ENCODE results near the gene CBS.
A peak's percentile ranks its signal among the peaks of the same experiment; 100 is the strongest.
"Not testable (repeated sequence)": the region's sequence is repeated elsewhere in the genome, so short reads cannot be mapped to it uniquely, and the experiment has no call there.

CBS gene

DNA sequence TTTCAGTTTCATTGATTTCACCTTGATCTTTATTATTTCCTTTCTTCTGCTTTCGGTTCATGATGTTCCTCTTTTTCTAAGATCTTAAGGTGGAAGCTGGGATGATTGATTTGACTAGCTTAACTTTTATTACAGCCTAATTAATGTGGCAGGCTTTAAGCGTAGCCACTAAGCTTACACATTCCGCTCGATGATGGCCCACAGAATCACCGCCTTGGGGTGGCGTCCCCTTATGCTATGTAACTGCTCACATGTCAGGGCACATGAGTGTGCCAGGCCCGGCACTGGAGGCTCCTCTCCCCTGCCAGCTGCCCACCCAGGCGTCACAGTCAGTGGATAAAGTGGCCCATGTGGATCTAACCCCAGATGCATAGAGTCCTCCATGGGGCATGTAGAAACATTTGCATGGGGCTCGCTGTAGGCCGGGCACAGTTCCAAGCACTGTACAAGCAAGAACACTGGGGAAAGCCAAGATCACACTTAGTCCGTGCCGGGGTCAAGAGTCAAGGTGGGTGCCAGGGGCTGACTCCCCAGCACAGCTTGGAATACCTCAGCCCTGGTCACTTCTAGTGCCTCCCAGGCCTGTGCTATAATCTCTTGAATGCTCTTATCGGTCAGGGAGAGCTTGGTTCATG, 59.6 kb downstream of the CBS start:
- DNase-seq (ENCODE audit: low spot score) = no peak
- H3K4me3 ChIP-seq (ENCODE audit: low read length in 2 of 2) = no peak overlapping the region
- peaks cover 14 to 72% of the 10 kb centered on the region in 2 donors for H3K36me3 ChIP-seq (replicated peaks in 1 of 2; ENCODE audit: control insufficient read depth in 2 of 2, insufficient read depth in 2 of 2, low read length in 2 of 2)

DNA sequence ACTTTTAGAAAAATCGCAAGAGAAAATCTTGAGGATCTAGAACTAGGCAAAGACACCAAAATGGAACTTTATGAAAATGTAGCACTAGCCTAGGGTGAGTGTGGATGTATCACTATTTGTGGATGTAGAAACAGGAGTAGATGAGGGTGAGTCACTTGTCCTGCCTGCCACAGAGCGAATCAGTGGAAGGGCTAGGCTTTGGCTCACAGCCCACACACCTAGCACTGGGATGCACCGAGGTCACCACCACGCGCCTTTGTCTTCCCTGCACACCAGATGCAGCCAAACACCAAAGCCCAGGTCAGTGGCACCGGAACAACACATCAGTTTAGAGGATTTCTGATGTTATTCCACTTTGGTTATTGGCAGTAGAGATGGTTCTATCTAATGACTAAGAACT, 63.0 kb downstream of the CBS start:
- no peak overlapping the region for H3K18ac ChIP-seq (ENCODE audit: low read length)
- no peak overlapping the region for H2BK120ac ChIP-seq (ENCODE audit: low read depth, low read length)
- H4K91ac ChIP-seq (ENCODE audit: low read depth, low read length, poor library complexity) = no peak overlapping the region
- no peak overlapping the region for H3K4ac ChIP-seq (ENCODE audit: low read length)
- DNase-seq (ENCODE audit: low spot score) = no peak
- H3K9ac ChIP-seq (ENCODE audit: low read depth, low read length, poor library complexity) = no peak overlapping the region
- no peak overlapping the region for H2BK5ac ChIP-seq (ENCODE audit: low read length)
- peaks cover 0 to 4% of the 10 kb centered on the region in 2 donors for H3K4me1 ChIP-seq (ENCODE audit: control insufficient read depth in 2 of 2, insufficient read depth in 1 of 2, low read depth in 1 of 2, low read length in 2 of 2)
- no peak overlapping the region for H3K23ac ChIP-seq (ENCODE audit: low read depth, low read length, poor library complexity)
- no peaks in the 10 kb centered on the region for H3K9me3 ChIP-seq (replicated peaks in 1 of 2; ENCODE audit: control insufficient read depth in 2 of 2, insufficient read depth in 1 of 2, low read depth in 1 of 2, low read length in 2 of 2)
- no peak overlapping the region for H2BK12ac ChIP-seq (ENCODE audit: low read length)
- no peak overlapping the region for H3K4me2 ChIP-seq (ENCODE audit: insufficient read depth, low read length, poor library complexity, severe bottlenecking)
- H3K27ac ChIP-seq (replicated peaks; ENCODE audit: low read length) = no peak overlapping the region
- no CpG with 5 or more reads among the region's 6 CpGs for WGBS, 2 donors (ENCODE audit: extremely low coverage in 2 of 2, insufficient read length in 2 of 2, insufficient replicate concordance in 1 of 2)
- no peak overlapping the region for H2AFZ ChIP-seq (ENCODE audit: low read length)
- H3K36me3 ChIP-seq (replicated peaks in 1 of 2; ENCODE audit: control insufficient read depth in 2 of 2, insufficient read depth in 2 of 2, low read length in 2 of 2) = peaks cover 13 to 73% of the 10 kb centered on the region in 2 donors
- H3K79me1 ChIP-seq (ENCODE audit: low read depth, low read length) = peaks cover 3% of the 10 kb centered on the region
- H2BK15ac ChIP-seq (ENCODE audit: low read length) = no peak overlapping the region
- no peak overlapping the region for H4K8ac ChIP-seq (ENCODE audit: low read depth, low read length)
- H3K14ac ChIP-seq (ENCODE audit: low read length) = no peak overlapping the region
- H3K27me3 ChIP-seq (ENCODE audit: control insufficient read depth in 3 of 3, insufficient read depth in 3 of 3, low read depth in 1 of 3, low read length in 3 of 3) = no peaks in the 10 kb centered on the region
- H3K4me3 ChIP-seq (ENCODE audit: low read length in 2 of 2) = no peak overlapping the region
- no peak overlapping the region for H2AK5ac ChIP-seq (ENCODE audit: low read depth, low read length)

More for the DNA sequence above, 59.6 kb downstream of the CBS start:
- Histone ChIP-seq H3K4me1 (ENCODE audit: control insufficient read depth in 2 of 2, insufficient read depth in 1 of 2, low read depth in 1 of 2, low read length in 2 of 2) (peaks cover 0 to 4% of the 10 kb centered on the region in 2 donors), H4K8ac (ENCODE audit: low read depth, low read length) (no peak overlapping the region), H3K23ac (ENCODE audit: low read depth, low read length, poor library complexity) (no peak overlapping the region), H3K14ac (ENCODE audit: low read length) (no peak overlapping the region), H2BK5ac (ENCODE audit: low read length) (no peak overlapping the region), H3K18ac (ENCODE audit: low read length) (no peak overlapping the region), H3K9me3 (replicated peaks in 1 of 2; ENCODE audit: control insufficient read depth in 2 of 2, insufficient read depth in 1 of 2, low read depth in 1 of 2, low read length in 2 of 2) (no peaks in the 10 kb centered on the region), H2BK12ac (ENCODE audit: low read length) (no peak overlapping the region), H3K27ac (replicated peaks; ENCODE audit: low read length) (no peak overlapping the region), H2AK5ac (ENCODE audit: low read depth, low read length) (no peak overlapping the region), H3K79me1 (ENCODE audit: low read depth, low read length) (peaks cover 3% of the 10 kb centered on the region), H2BK15ac (ENCODE audit: low read length) (no peak overlapping the region), H3K9ac (ENCODE audit: low read depth, low read length, poor library complexity) (no peak overlapping the region), H3K4me2 (ENCODE audit: insufficient read depth, low read length, poor library complexity, severe bottlenecking) (no peak overlapping the region), H3K27me3 (ENCODE audit: control insufficient read depth in 3 of 3, insufficient read depth in 3 of 3, low read depth in 1 of 3, low read length in 3 of 3) (no peaks in the 10 kb centered on the region), H2BK120ac (ENCODE audit: low read depth, low read length) (no peak overlapping the region), H4K91ac (ENCODE audit: low read depth, low read length, poor library complexity) (peak overlapping the region; percentile 30), H2AFZ (ENCODE audit: low read length) (no peak overlapping the region), H3K4ac (ENCODE audit: low read length) (no peak overlapping the region)
- WGBS, 2 donors (ENCODE audit: extremely low coverage in 2 of 2, insufficient read length in 2 of 2, insufficient replicate concordance in 1 of 2) = no CpG with 5 or more reads among the region's 13 CpGs

DNA sequence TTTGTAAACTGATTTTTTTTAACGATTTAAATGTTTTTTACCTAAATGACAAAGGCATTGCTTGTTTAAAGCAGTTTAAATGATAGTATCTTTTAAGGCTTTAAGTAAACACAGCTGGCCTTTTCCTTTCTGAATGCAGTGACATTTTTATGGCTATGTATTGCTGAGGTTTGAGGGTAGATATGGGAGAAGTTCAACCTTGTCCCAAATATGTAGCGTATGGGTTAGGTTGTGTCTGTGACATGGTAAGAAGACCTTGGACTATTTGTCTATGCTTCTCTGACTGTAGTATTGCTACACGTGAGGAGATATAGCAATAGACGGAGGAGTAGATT, 68.8 kb downstream of the CBS start:
- H3K79me1 ChIP-seq (ENCODE audit: low read depth, low read length) = peaks cover 3% of the 10 kb centered on the region
- H3K14ac ChIP-seq (ENCODE audit: low read length) = no peak overlapping the region
- H3K9me3 ChIP-seq (replicated peaks in 1 of 2; ENCODE audit: control insufficient read depth in 2 of 2, insufficient read depth in 1 of 2, low read depth in 1 of 2, low read length in 2 of 2) = peaks cover 2 to 5% of the 10 kb centered on the region in 2 donors
- no peak overlapping the region for H2BK12ac ChIP-seq (ENCODE audit: low read length)
- peaks cover 0 to 3% of the 10 kb centered on the region in 2 donors for H3K4me1 ChIP-seq (ENCODE audit: control insufficient read depth in 2 of 2, insufficient read depth in 1 of 2, low read depth in 1 of 2, low read length in 2 of 2)
- no peak for DNase-seq (ENCODE audit: low spot score)
- WGBS, 2 donors (ENCODE audit: extremely low coverage in 2 of 2, insufficient read length in 2 of 2, insufficient replicate concordance in 1 of 2) = no CpG with 5 or more reads among the region's 4 CpGs
- H4K91ac ChIP-seq (ENCODE audit: low read depth, low read length, poor library complexity) = no peak overlapping the region
- H3K23ac ChIP-seq (ENCODE audit: low read depth, low read length, poor library complexity) = no peak overlapping the region
- H4K8ac ChIP-seq (ENCODE audit: low read depth, low read length) = no peak overlapping the region
- no peak overlapping the region for H3K18ac ChIP-seq (ENCODE audit: low read length)
- H2BK120ac ChIP-seq (ENCODE audit: low read depth, low read length) = no peak overlapping the region
- no peak overlapping the region for H3K27ac ChIP-seq (replicated peaks; ENCODE audit: low read length)
- no peaks in the 10 kb centered on the region for H3K27me3 ChIP-seq (ENCODE audit: control insufficient read depth in 3 of 3, insufficient read depth in 3 of 3, low read depth in 1 of 3, low read length in 3 of 3)
- H2BK5ac ChIP-seq (ENCODE audit: low read length) = no peak overlapping the region
- H3K4me3 ChIP-seq (ENCODE audit: low read length in 2 of 2) = no peak overlapping the region
- H3K36me3 ChIP-seq (replicated peaks in 1 of 2; ENCODE audit: control insufficient read depth in 2 of 2, insufficient read depth in 2 of 2, low read length in 2 of 2) = peaks cover 9 to 59% of the 10 kb centered on the region in 2 donors
- no peak overlapping the region for H2BK15ac ChIP-seq (ENCODE audit: low read length)
- no peak overlapping the region for H3K4ac ChIP-seq (ENCODE audit: low read length)
- H3K4me2 ChIP-seq (ENCODE audit: insufficient read depth, low read length, poor library complexity, severe bottlenecking) = no peak overlapping the region
- no peak overlapping the region for H2AFZ ChIP-seq (ENCODE audit: low read length)
- no peak overlapping the region for H3K9ac ChIP-seq (ENCODE audit: low read depth, low read length, poor library complexity)
- H2AK5ac ChIP-seq (ENCODE audit: low read depth, low read length) = no peak overlapping the region

DNA sequence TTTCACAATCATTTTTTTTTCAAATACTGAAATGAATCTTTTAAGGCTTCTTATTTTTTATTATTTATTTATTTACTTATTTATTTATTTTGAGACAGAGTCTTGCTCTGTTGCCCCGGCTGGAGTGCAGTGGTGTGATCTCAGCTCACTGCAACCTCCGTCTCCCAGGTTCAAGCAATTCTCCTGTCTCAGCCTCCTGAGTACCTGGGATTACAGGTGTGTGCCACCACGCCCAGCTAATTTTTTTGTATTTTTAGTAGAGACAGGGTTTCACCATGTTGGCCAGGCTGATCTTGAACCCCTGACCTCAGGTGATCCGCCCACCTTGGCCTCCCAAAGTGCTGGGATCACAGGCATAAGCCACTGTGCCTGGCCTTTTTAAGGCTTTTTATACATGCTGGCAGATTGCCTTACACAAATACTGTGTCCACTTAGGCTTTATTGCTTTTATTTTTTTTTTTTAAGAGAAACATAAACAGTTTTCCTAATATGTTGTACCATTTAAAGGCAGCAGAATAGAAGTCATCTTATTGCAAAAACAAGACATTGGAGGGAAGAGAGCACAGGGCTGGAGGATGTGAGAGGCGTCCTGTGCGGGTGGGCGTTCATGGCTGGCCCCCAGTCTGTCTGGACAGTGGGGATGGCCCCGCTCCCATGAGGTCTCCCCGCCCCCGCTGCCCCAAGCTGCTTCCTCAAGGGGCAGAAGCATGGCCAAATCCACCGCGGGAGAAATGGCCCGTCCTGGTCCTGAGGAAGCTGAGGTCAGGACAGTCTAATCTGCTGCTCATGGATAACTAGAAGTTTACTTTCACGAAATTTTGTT, 69.4 kb downstream of the CBS start:
- not testable (repeated sequence) for H2BK15ac ChIP-seq (ENCODE audit: low read length); H3K4me2 ChIP-seq (ENCODE audit: insufficient read depth, low read length, poor library complexity, severe bottlenecking); H2AK5ac ChIP-seq (ENCODE audit: low read depth, low read length); H3K23ac ChIP-seq (ENCODE audit: low read depth, low read length, poor library complexity); H4K91ac ChIP-seq (ENCODE audit: low read depth, low read length, poor library complexity); H3K79me1 ChIP-seq (ENCODE audit: low read depth, low read length); H2BK120ac ChIP-seq (ENCODE audit: low read depth, low read length); H3K18ac ChIP-seq (ENCODE audit: low read length); H2BK12ac ChIP-seq (ENCODE audit: low read length); H3K27ac ChIP-seq (replicated peaks; ENCODE audit: low read length); H3K14ac ChIP-seq (ENCODE audit: low read length); H3K27me3 ChIP-seq (ENCODE audit: control insufficient read depth in 3 of 3, insufficient read depth in 3 of 3, low read depth in 1 of 3, low read length in 3 of 3); H3K9me3 ChIP-seq (replicated peaks in 1 of 2; ENCODE audit: control insufficient read depth in 2 of 2, insufficient read depth in 1 of 2, low read depth in 1 of 2, low read length in 2 of 2); H2BK5ac ChIP-seq (ENCODE audit: low read length); H3K4me1 ChIP-seq (ENCODE audit: control insufficient read depth in 2 of 2, insufficient read depth in 1 of 2, low read depth in 1 of 2, low read length in 2 of 2); H4K8ac ChIP-seq (ENCODE audit: low read depth, low read length); DNase-seq (ENCODE audit: low spot score); H3K4me3 ChIP-seq (ENCODE audit: low read length in 2 of 2); H3K4ac ChIP-seq (ENCODE audit: low read length); H2AFZ ChIP-seq (ENCODE audit: low read length); H3K9ac ChIP-seq (ENCODE audit: low read depth, low read length, poor library complexity)
- H3K36me3 ChIP-seq (replicated peaks in 1 of 2; ENCODE audit: control insufficient read depth in 2 of 2, insufficient read depth in 2 of 2, low read length in 2 of 2) = peaks cover 7 to 53% of the 10 kb centered on the region in 2 donors
- WGBS, 2 donors (ENCODE audit: extremely low coverage in 2 of 2, insufficient read length in 2 of 2, insufficient replicate concordance in 1 of 2) = no CpG with 5 or more reads among the region's 14 CpGs

Data from neuronal stem cell (in vitro differentiated cells).